GM19397 (cell line): ENCODE results near the gene KLHDC2.
"Not testable (repeated sequence)": the region's sequence is repeated elsewhere in the genome, so short reads cannot be mapped to it uniquely, and the experiment has no call there.

ENCODE experiments used
- ATAC-seq: cut with Tn5 transposase; IDR thresholded peaks from one replicate; pipeline ENCODE4 v1.9.1; 2021; ENCODE audit warnings: mild to moderate bottlenecking, moderate library complexity; ENCODE audit not compliant: unreplicated experiment

Gene KLHDC2

GRCh38 chr14:49767571-49768300 is at the start of gene KLHDC2:
Gene KLHDC2, plus strand, starts transcription at chr14:49768153. Its CDS starts 316 bp downstream, at chr14:49768469.
- ATAC-seq = peak; percentile 94

GRCh38 chr14:49720744-49721143 is 47.2 kb upstream of the KLHDC2 start:
- ATAC-seq = no peak

DNA sequence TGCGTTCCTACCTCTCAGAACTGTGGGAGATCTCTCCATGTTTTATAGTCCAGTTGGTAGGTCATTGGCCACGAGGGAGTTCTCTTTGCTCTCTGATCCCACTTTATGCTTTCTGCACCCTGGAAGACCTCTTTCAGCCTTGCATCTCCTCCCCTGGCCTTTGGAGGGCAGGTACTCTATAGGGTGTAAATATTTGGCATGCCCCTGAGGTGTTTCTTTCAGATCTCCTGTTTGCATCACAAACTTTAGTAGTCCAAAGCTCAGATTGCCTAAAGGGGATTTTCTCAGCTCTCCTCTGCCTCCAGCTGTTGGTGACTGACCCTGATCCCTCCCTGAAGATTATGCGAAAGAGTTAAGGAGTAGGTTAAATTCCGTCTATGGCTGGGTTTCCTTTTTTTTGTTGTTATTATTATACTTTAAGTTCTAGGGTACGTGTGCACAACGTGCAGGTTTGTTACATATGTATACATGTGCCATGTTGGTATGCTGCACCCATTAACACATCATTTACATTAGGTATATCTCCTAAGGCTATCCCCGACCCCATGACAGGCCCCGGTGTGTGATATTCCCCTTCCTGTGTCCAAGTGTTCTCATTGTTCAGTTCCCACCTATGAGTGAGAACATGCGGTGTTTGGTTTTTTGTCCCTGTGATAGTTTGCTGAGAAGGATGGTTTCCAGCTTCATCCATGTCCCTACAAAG is 46.1 kb upstream of the KLHDC2 start:
- ATAC-seq = not testable (repeated sequence)

GRCh38 chr14:49727171-49727570 is 40.8 kb upstream of the KLHDC2 start:
- ATAC-seq = no peak

DNA sequence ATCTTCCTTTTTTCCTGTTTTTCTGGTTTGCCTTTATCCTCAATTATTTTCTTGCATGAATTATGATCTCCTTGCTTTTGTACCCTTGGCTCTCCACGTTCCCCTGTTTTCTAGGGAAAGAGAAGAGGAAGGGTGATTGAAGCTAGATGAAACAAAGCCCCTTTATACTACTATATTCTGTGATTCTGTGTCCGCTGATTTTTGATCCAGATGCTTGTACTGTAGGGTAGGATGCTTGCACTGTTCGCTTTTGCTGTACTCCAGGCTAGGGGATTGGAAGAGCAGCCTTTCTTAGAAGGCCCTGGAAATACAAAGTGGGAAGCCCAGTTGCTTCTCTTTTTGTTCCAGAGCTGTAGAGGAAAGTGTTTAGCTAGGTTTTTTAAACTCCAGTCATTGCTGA is 35.1 kb upstream of the KLHDC2 start:
- ATAC-seq = no peak

- ATAC-seq = no peak
Observed at GRCh38 chr14:49733836-49734235, 34.1 kb upstream of the KLHDC2 start.

DNA sequence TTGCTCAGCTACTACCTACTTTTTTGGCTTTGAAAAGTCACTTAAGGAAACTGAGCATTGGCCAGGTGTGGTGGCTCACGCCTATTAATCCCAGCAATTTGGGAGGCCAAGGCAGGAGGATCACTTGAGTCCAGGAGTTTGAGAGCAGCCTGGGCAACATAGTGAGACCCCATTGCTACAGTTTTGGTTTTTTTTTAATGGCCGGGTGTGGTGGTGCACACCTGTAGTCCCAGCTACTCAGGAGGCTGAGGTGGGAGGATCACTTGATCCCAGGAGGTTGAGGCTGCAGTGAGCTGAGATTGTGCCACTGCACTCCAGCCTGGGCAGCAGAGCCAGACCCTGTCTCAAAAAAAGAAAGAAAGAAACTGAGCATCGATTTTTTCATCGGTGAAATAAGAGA is 32.3 kb upstream of the KLHDC2 start:
- ATAC-seq = not testable (repeated sequence)

DNA sequence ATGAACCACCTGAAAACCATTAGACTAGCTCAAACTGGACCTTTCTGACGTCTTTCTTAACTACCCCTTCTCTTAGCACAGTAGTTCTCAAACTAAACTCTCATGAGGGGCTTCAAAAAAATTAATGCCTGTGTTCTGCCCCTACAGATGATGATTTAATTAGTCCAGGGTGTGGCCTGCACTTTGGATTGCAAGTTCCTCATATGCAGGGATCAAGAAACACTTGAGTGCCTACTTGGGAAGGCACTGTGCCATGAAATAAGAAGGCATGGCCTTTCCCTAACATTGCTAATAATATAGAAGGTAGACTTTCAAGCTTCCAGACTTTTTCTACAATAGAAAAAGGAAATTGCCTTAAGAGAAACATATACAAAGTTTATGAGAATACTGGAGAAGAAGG is 22.8 kb upstream of the KLHDC2 start:
- no peak for ATAC-seq

- not testable (repeated sequence) for ATAC-seq
Observed at GRCh38 chr14:49746476-49746875, 21.5 kb upstream of the KLHDC2 start.

DNA sequence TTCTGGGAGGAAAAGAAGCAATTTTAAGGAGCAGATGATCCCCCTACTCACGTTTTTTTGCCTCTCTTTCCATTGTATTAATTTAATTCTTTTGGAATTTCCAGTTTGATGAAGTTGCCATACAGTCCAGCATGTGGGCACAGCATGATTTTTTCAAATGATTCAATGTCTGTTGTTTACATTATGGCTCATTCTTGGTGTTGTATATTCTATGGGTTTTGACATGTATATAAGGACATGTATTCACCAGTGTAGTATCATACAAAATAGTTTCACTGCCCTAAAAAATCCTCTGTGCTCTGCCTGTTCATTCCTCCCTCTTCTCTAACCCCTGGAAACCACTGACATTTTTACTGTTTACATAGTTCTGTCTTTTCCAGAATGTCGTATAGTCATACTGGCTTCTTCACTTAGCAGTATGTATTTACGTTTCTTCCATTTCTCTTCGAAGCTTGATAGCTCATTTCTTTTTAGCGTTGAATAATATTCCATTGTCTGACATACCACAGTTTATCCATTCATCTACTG is 13.3 kb upstream of the KLHDC2 start:
- ATAC-seq = no peak

GRCh38 chr14:49755378-49755777 is 12.6 kb upstream of the KLHDC2 start:
- no peak for ATAC-seq

DNA sequence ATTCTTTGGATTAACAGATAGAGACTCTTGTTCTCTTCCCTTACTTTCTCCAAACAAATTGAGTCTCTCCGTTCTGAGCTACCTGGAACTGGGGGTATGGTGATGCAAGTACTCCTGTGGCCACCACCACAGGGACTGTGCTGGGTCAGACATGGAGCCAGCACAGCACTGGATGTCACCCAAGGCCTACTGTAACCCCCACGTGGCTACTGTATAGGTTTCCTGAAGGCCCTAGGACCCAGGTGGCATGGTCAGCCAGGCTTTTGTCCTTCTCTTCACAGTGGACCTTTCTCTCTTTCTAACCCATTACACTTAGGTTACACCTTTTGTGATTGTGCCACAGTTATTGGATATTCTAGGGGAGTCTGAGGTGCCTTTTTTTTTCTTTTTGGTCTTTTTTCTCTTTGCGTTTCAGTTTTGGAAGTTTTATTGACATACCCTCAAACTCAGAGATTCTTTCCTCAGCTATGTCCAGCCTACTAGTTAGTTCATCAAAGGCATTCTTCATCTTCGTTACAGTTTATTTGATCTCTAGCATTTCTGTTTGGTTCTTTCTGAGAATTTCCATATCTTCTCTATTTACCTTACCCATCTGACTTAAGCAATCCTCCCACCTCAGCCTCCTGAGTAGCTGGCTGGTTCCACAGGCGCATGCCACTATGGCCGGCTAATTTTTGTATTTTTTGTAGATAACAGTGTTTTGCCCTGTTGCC is 6.0 kb upstream of the KLHDC2 start:
- ATAC-seq = no peak

DNA sequence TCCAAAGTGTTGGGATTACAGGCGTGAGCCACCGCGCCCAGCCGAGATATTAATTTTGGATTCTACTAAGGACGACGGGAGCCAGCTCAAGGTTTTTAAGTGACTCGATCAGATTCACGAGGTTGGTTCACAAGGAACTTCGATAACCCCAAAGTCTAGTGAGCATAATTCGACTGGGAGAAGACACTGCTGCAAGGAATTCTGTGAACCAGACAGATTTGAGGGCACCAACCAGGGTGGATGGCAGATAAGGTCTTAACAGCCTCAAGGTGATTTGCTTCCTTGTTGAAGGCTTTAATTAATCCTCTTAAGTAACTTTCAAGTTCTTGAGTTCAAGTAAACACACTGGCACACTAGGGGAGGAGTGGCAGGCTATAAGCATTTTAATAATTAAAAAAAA is 1.1 kb upstream of the KLHDC2 start:
- no peak for ATAC-seq

DNA sequence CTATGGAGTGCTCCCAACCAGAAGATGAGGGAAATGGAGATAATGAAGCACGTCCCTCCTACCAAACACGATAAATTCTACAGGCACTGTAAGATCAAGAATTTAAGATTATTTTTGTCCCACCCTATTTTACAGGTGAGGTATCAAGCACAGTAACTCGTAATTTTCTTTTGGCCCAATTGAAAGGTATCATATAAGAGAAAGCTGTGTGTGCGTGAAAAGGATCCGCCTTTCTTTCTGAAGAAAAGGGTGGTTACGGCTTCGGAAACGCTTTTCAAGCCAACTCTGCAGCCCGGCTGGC is 733 bp upstream of the KLHDC2 start:
- no peak for ATAC-seq

DNA sequence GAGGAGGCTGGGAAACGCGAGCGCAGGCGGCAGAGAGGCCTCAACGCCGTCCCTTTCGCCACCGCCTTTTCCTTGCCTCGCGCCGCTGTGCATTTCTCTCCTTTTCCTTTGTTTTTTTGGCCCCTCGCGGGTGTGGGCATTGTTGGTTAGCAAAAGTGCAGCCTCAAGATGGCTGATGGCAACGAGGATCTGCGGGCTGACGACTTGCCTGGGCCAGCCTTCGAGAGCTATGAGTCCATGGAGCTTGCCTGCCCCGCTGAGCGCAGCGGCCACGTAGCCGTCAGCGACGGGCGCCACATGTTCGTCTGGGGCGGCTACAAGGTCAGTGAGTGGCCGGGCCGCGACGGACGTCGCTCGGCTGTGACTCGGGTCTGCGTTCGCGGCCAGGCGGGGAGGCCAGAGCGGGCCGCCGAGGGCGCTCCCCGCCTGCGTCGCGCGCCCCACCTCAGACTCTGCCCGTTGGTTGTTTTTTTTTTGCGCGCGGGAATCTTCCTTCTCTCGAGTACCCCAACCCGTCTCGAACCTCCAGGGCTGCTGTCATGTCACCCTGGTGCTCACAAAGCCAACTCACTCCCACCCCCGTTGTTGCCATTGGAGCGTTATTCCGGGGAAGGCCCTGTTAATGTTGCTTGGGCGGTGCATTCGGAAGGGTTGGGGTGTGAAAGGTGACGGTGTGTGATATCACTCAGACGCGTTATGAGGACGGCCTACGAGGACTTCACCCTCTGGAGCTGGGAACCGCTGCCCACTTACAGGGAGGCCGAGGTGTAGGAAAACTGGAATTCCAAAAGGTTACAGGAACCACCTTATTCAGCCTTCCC is 558 bp downstream of the KLHDC2 start:
- ATAC-seq = peak; percentile 29

GRCh38 chr14:49769171-49769570 is 1.2 kb downstream of the KLHDC2 start:
- no peak for ATAC-seq

- no peak for ATAC-seq
Observed at GRCh38 chr14:49769581-49770211, 1.7 kb downstream of the KLHDC2 start.

DNA sequence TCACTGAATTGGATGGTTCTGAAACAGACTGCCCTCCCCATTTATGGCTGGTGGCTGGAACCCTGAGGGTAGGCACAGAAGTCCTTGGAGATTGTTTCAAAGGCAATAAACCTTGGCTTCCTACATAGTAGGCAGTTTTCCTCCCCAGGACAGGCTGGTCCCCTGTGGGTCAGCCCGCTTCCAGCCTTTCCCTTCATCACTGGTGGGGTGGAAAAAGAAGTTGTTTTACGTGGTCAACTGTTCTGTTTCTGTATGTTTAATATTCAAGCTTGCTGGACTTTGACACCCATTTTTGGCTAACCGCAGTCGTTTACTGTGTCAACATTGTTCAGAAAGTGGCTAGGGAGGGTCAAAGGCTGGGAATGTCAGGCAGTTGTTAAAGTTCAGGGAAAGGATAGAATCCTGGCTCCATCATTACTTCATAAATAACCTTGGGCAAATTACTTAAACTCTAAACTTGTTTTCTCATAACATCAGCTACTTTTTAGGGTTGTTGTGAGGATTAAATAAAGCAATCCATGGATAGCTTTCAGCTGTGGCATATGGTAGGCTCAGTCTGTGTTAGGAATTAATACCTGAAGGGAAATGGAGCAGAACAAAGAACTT is 2.4 kb downstream of the KLHDC2 start:
- ATAC-seq = no peak

- ATAC-seq = not testable (repeated sequence)
Observed at GRCh38 chr14:49771691-49772090, 3.7 kb downstream of the KLHDC2 start.

DNA sequence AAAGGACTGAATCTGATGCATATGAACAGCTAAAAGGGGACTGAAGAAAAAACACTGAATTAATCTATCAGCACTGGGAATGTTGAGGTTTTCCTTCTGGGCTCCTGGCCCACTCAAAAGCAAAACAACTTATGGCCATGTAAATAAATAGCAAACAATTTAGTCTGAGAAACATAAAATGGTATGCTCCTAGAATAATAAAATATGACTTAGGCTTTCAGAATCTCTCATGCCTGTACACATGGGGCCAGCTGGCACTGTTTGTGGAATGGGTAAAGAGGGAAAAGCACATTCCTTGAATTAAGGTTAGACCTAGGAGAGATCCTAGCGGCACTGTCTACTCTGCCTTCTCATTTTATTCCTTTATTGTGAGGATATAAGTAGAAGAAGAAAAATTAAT is 6.2 kb downstream of the KLHDC2 start:
- no peak for ATAC-seq
